DND-41 (cell line): ENCODE data around the gene DPY19L1.
"Not testable (repeated sequence)": the region's sequence is repeated elsewhere in the genome, so short reads cannot be mapped to it uniquely, and the experiment has no call there.

Experiments
- ATAC-seq: fragments of 200-7000 bp; cut with Tn5 transposase; 3 replicates; pipeline ENCODE4 v1.9.1; 2021; ENCODE audit warnings: low read depth; ENCODE audit not compliant: insufficient read depth
- DNase-seq: peaks from one replicate; pipeline ENCODE4 v3.0.0-alpha.2; 2020
- H2AFZ ChIP-seq: 2 replicates; pipeline ENCODE4 v1.6.0; 2012; ENCODE audit warnings: low read depth, low read length
- H3K27ac ChIP-seq: 2 replicates; pipeline ENCODE4 v1.5.1; 2012; ENCODE audit warnings: low read length, inconsistent platforms
- H3K27me3 ChIP-seq: fragments of 200-600 bp; sonication (generic); 2 replicates; pipeline ENCODE4 v1.6.0; 2012; ENCODE audit warnings: low read length, mild to moderate bottlenecking, inconsistent platforms; ENCODE audit not compliant: insufficient read depth, poor library complexity
- H3K36me3 ChIP-seq: 2 replicates; pipeline ENCODE4 v1.5.1; 2012; ENCODE audit warnings: low read length, inconsistent platforms; ENCODE audit not compliant: insufficient read depth
- H3K4me1 ChIP-seq: 2 replicates; pipeline ENCODE4 v1.5.1; 2012; ENCODE audit warnings: mild to moderate bottlenecking, low read length; ENCODE audit not compliant: insufficient read depth
- H3K4me2 ChIP-seq: 2 replicates; pipeline ENCODE4 v1.6.0; 2012; ENCODE audit warnings: mild to moderate bottlenecking, moderate library complexity, low read length, inconsistent platforms; ENCODE audit not compliant: insufficient read depth
- H3K4me3 ChIP-seq, 2 experiments: fragments of 200-600 bp in 1 of 2; shearing (Covaris generic) in 1 of 2; 2 replicates each; pipeline ENCODE4 v1.5.1; 2012 to 2016; ENCODE audit warnings: inconsistent platforms in 2 of 2, low read length in 2 of 2, mild to moderate bottlenecking in 2 of 2, low read depth in 1 of 2, moderate library complexity in 1 of 2
- H3K79me2 ChIP-seq: 2 replicates; pipeline ENCODE4 v1.6.0; 2012; ENCODE audit warnings: low read length, inconsistent platforms; ENCODE audit not compliant: insufficient read depth
- H3K9ac ChIP-seq: 2 replicates; pipeline ENCODE4 v1.6.0; 2012; ENCODE audit warnings: low read depth, mild to moderate bottlenecking, inconsistent platforms, low read length, moderate library complexity
- H3K9me3 ChIP-seq: 2 replicates; pipeline ENCODE4 v1.5.1; 2012; ENCODE audit warnings: low read length, moderate library complexity, mild to moderate bottlenecking, inconsistent platforms; ENCODE audit not compliant: insufficient read depth, severe bottlenecking
- H4K20me1 ChIP-seq: 2 replicates; pipeline ENCODE4 v1.6.0; 2012; ENCODE audit warnings: low read length; ENCODE audit not compliant: insufficient read depth
- EZH2 ChIP-seq: IDR thresholded peaks from 3 replicates; pipeline ENCODE4 v1.6.1; 2012; ENCODE audit warnings: borderline replicate concordance, low read depth, mild to moderate bottlenecking, moderate library complexity, low read length, inconsistent platforms; ENCODE audit not compliant: severe bottlenecking
- TF ChIP-seq, protein P1 (sequence below): IDR thresholded peaks from 2 replicates; pipeline ENCODE4 v1.5.1; 2012; ENCODE audit warnings: borderline replicate concordance, low read length, moderate library complexity, mild to moderate bottlenecking; ENCODE audit not compliant: poor library complexity, severe bottlenecking; ENCODE audit errors: extremely low read depth

DPY19L1 gene

DNA sequence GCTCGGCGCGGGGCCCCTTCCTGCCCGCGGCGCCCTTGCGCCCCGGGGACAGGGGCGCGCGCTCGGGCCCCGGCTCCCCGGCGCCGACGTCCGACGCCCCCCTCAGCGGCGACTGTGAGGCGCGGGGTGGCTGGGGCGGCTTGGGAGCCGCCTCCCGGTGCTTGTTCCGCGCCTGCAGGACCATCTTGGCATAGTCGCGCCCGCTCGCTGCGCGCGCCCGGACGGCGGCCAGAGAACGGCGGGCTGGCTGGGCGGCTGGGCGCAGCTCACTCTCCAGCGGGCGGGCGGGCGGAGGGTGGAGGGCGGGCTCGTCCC is at the start of gene DPY19L1:
DPY19L1 (minus strand) TSS at position 275 of the 315 bp plus-strand sequence; CDS start at position 184, 91 bp downstream.
- Histone ChIP-seq H4K20me1 (peaks cover 6% of the 10 kb centered on the region; the same call in 1 of the 2 replicates), H3K4me2 (peak within 1 kb of the TSS; percentile 91), H3K9ac (peak within 1 kb of the TSS; percentile 60), H3K27ac (peak within 1 kb of the TSS; percentile 59), H3K4me1 (peaks cover 32% of the 10 kb centered on the region), H3K9me3 (no peaks in the 10 kb centered on the region), H3K4me3 (peak within 1 kb of the TSS; percentile 64 to 85; a peak in 3 of 4 replicates), H3K79me2 (peaks cover 9% of the 10 kb centered on the region; the same call in 1 of the 2 replicates), H3K27me3 (peaks cover 14% of the 10 kb centered on the region), H3K36me3 (no peaks in the 10 kb centered on the region), H2AFZ (peak within 1 kb of the TSS; percentile 89)
- DNase-seq (no peak), ATAC-seq (no peak)
- TF ChIP-seq, protein P1, sequence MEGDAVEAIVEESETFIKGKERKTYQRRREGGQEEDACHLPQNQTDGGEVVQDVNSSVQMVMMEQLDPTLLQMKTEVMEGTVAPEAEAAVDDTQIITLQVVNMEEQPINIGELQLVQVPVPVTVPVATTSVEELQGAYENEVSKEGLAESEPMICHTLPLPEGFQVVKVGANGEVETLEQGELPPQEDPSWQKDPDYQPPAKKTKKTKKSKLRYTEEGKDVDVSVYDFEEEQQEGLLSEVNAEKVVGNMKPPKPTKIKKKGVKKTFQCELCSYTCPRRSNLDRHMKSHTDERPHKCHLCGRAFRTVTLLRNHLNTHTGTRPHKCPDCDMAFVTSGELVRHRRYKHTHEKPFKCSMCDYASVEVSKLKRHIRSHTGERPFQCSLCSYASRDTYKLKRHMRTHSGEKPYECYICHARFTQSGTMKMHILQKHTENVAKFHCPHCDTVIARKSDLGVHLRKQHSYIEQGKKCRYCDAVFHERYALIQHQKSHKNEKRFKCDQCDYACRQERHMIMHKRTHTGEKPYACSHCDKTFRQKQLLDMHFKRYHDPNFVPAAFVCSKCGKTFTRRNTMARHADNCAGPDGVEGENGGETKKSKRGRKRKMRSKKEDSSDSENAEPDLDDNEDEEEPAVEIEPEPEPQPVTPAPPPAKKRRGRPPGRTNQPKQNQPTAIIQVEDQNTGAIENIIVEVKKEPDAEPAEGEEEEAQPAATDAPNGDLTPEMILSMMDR = no peak
- no peak for TF ChIP-seq EZH2

DNA sequence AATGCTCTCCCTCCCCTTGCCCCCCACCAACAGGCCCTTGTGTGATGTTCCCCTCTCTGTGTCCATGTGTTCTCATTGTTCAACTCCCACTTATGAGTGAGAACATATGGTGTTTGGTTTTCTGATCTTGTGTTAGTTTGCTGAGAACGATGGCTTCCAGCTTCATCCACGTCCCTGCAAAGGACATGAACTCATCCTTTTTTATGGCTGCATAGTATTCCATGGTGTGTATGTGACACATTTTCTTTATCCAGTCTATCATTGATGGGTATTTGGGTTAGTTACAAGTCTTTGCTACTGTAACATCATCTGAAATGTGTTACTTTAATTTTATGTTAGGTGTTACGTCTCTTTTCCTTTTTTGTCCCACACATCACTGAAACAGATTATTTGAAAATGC is 42.2 kb upstream of the DPY19L1 start:
- H3K4me1 ChIP-seq, ATAC-seq, H3K9me3 ChIP-seq, H4K20me1 ChIP-seq, DNase-seq, H3K4me2 ChIP-seq, H3K79me2 ChIP-seq, H2AFZ ChIP-seq, H3K9ac ChIP-seq, H3K4me3 ChIP-seq, H3K27ac ChIP-seq, H3K27me3 ChIP-seq, H3K36me3 ChIP-seq: not testable (repeated sequence)

- DNase-seq, H3K36me3 ChIP-seq, H4K20me1 ChIP-seq, H3K27ac ChIP-seq, H3K4me2 ChIP-seq, H2AFZ ChIP-seq, H3K9ac ChIP-seq, H3K4me1 ChIP-seq, H3K4me3 ChIP-seq, H3K9me3 ChIP-seq, H3K79me2 ChIP-seq, ATAC-seq, H3K27me3 ChIP-seq: not testable (repeated sequence)
Observed at GRCh38 chr7:35074008-35074407, 36.7 kb upstream of the DPY19L1 start.

GRCh38 chr7:35072950-35073827 is 35.9 kb upstream of the DPY19L1 start:
- not testable (repeated sequence) for H3K79me2 ChIP-seq, H3K9me3 ChIP-seq, H3K9ac ChIP-seq, H3K27ac ChIP-seq, H3K4me3 ChIP-seq, H2AFZ ChIP-seq, H3K4me1 ChIP-seq, H3K36me3 ChIP-seq, H4K20me1 ChIP-seq, DNase-seq, H3K27me3 ChIP-seq, H3K4me2 ChIP-seq
- TF ChIP-seq, protein P1 = peak; percentile 32
- 0 out of 3 replicates have a peak, but pooled peaks have one; percentile 45 for ATAC-seq

GRCh38 chr7:35069084-35069483 is 31.8 kb upstream of the DPY19L1 start:
- H3K9ac ChIP-seq, H2AFZ ChIP-seq, H3K36me3 ChIP-seq, H3K4me2 ChIP-seq, H3K4me3 ChIP-seq, H3K4me1 ChIP-seq, H3K27me3 ChIP-seq, H3K9me3 ChIP-seq, H3K79me2 ChIP-seq, H3K27ac ChIP-seq, H4K20me1 ChIP-seq, ATAC-seq, DNase-seq: not testable (repeated sequence)

DNA sequence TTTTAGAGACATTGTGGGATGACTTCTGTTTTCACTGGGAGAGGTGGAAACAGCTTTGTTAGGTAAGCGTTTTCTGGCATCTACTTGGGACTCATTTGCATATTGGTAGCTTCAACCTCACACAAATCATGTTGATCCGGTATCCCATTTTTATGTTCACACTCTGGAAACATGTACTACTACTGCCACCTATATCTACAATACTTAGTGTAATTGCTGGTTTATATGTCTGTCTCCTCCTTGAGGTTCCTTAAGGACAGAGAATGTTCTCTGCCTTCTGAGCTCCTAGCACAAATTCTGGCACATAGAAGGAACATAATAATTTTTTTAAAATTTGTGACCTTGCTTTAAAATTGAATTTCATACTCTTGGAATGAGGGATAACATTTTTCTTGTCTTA is 28.1 kb upstream of the DPY19L1 start:
- not testable (repeated sequence) for H3K27ac ChIP-seq, H3K9ac ChIP-seq, DNase-seq, H3K4me3 ChIP-seq, H3K79me2 ChIP-seq, H2AFZ ChIP-seq, H3K27me3 ChIP-seq, H3K9me3 ChIP-seq, H3K4me1 ChIP-seq, H4K20me1 ChIP-seq, ATAC-seq, H3K4me2 ChIP-seq, H3K36me3 ChIP-seq
